ENCODE measurements around the gene CNIH4.

DNA sequence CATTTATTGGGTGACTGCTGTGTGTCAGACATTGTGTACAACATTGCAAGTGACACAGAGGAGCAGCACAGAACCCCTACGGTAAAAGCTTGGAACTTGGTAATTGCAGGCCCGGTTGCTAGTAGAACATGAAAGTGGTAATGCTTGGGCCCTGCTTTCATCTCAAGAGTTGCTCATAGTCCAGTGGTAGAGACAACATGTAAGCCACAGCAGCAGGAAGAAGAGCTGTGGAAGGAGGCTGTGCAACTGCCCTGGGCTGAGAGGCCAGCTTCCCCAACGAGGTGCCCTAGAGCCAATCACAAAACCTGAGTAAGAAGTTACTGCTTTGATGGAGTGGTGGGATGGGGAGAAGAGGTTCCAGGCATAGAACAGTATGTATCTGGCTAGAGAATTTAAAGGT is 18.4 kb downstream of the CNIH4 start:
- TF ChIP-seq, protein P1, sequence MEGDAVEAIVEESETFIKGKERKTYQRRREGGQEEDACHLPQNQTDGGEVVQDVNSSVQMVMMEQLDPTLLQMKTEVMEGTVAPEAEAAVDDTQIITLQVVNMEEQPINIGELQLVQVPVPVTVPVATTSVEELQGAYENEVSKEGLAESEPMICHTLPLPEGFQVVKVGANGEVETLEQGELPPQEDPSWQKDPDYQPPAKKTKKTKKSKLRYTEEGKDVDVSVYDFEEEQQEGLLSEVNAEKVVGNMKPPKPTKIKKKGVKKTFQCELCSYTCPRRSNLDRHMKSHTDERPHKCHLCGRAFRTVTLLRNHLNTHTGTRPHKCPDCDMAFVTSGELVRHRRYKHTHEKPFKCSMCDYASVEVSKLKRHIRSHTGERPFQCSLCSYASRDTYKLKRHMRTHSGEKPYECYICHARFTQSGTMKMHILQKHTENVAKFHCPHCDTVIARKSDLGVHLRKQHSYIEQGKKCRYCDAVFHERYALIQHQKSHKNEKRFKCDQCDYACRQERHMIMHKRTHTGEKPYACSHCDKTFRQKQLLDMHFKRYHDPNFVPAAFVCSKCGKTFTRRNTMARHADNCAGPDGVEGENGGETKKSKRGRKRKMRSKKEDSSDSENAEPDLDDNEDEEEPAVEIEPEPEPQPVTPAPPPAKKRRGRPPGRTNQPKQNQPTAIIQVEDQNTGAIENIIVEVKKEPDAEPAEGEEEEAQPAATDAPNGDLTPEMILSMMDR (IDR thresholded peaks at IDR 0.05): no peak
- TF ChIP-seq POLR2A (IDR thresholded peaks at IDR 0.05): no peak
